ENCODE results near the gene GRIN3B.

Gene GRIN3B, protein sequence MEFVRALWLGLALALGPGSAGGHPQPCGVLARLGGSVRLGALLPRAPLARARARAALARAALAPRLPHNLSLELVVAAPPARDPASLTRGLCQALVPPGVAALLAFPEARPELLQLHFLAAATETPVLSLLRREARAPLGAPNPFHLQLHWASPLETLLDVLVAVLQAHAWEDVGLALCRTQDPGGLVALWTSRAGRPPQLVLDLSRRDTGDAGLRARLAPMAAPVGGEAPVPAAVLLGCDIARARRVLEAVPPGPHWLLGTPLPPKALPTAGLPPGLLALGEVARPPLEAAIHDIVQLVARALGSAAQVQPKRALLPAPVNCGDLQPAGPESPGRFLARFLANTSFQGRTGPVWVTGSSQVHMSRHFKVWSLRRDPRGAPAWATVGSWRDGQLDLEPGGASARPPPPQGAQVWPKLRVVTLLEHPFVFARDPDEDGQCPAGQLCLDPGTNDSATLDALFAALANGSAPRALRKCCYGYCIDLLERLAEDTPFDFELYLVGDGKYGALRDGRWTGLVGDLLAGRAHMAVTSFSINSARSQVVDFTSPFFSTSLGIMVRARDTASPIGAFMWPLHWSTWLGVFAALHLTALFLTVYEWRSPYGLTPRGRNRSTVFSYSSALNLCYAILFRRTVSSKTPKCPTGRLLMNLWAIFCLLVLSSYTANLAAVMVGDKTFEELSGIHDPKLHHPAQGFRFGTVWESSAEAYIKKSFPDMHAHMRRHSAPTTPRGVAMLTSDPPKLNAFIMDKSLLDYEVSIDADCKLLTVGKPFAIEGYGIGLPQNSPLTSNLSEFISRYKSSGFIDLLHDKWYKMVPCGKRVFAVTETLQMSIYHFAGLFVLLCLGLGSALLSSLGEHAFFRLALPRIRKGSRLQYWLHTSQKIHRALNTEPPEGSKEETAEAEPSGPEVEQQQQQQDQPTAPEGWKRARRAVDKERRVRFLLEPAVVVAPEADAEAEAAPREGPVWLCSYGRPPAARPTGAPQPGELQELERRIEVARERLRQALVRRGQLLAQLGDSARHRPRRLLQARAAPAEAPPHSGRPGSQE

DNA sequence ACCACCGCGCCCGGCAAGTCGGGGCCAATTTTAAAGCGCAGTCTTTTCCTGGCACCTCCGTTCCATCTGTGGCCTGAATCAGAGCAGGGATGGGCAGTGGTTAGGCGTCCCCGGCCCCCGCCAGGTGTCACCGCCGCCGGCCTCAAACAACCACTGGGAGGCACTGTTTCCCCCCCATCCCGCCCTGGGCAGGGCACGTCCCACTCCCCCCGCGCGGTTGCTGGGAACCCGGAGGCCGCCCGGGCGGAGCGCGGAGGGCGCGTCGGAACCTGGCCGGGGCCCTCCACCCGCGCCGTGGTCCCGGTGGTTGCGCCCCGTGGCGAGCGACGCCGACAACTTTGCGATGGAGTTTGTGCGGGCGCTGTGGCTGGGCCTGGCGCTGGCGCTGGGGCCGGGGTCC is at the start of gene GRIN3B:
GRIN3B (plus strand) TSS at position 325 of the 400 bp plus-strand sequence; CDS start at position 344, 19 bp downstream.
- no peak within 1 kb of the TSS for H3K4me3 ChIP-seq (ENCODE audit: low read length)
- TF ChIP-seq, protein P1, sequence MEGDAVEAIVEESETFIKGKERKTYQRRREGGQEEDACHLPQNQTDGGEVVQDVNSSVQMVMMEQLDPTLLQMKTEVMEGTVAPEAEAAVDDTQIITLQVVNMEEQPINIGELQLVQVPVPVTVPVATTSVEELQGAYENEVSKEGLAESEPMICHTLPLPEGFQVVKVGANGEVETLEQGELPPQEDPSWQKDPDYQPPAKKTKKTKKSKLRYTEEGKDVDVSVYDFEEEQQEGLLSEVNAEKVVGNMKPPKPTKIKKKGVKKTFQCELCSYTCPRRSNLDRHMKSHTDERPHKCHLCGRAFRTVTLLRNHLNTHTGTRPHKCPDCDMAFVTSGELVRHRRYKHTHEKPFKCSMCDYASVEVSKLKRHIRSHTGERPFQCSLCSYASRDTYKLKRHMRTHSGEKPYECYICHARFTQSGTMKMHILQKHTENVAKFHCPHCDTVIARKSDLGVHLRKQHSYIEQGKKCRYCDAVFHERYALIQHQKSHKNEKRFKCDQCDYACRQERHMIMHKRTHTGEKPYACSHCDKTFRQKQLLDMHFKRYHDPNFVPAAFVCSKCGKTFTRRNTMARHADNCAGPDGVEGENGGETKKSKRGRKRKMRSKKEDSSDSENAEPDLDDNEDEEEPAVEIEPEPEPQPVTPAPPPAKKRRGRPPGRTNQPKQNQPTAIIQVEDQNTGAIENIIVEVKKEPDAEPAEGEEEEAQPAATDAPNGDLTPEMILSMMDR (IDR thresholded peaks at IDR 0.05; ENCODE audit: insufficient read depth, low read depth, low read length, missing control alignments) = peak; percentile 37
- DNase-seq (ENCODE audit: low read depth) = peak; percentile 76

DNA sequence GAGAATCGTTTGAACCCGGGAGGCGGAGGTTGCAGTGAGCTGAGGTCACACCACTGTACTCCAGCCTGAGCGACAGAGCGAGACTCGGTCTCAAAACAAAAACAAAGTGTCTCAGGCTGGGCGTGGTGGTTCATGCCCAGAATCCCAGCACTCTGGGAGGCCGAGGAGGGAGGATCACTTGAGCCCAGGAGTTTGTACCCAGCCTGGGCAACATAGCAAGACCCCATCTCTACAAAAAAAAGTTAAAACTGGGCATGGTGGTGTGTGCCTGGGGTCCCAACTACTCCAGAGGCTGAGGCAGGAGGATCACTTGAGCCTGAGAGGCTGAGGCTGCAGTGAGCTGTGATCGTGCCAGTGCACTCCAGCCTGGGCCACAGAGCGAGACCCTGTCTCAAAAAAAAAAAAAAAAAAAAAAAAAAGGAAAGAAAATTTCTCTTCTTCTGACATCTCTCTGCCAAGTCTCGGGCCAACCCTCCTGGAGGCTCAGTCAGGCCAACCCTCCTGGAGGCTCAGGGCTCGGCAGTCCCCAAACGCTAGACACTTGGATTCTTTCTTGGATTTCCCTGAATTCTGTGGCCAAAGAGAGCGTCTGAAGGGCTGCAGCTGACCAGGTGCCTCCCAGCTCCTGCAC is 48.1 kb upstream of the GRIN3B start:
- TF ChIP-seq, protein P1 (IDR thresholded peaks at IDR 0.05; ENCODE audit: insufficient read depth, low read depth, low read length, missing control alignments) = no peak
- no peak for DNase-seq (ENCODE audit: low read depth)
- H3K4me3 ChIP-seq (ENCODE audit: low read length) = no peak overlapping the region

DNA sequence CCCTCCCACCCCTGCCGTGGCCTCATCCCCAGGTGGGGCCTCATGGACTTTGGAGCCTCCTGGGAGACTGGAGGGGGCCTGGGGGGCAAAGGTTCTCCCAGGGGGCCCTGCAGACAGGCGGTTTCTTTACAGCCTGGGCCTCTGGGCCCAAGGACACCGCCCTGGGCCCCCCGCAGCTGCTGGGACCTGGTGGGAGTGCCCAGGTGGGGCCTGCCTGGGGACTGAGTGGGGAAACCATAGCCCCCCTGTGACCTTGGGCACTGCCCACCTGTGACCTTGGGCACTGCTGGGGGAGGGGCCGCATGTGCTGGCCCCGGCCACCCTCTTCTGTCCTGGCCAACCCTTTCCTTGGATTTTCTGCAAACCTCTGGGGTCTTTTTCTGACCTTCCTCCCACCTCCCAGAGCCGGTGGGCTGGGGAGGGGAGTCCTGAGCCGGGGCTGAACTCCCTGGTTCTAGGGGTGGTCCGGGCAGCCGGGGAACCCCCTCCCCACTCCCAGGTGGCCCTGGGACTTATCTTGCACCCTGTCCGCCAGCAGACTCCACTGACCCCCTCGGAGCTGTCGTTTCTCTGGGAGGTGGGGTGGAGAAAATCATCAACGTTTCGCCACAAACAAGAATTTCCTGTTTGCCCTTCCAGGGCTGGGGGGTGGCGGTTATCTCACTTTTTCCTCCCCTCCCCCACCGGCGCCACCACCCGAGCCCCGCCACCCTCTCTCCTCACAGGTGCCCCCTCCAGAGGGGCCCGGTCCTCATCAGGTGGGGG is 47.4 kb upstream of the GRIN3B start:
- DNase-seq (ENCODE audit: low read depth) = peak; percentile 71
- peak overlapping the region; percentile 26 for H3K4me3 ChIP-seq (ENCODE audit: low read length)
- TF ChIP-seq, protein P1 (IDR thresholded peaks at IDR 0.05; ENCODE audit: insufficient read depth, low read depth, low read length, missing control alignments) = no peak

DNA sequence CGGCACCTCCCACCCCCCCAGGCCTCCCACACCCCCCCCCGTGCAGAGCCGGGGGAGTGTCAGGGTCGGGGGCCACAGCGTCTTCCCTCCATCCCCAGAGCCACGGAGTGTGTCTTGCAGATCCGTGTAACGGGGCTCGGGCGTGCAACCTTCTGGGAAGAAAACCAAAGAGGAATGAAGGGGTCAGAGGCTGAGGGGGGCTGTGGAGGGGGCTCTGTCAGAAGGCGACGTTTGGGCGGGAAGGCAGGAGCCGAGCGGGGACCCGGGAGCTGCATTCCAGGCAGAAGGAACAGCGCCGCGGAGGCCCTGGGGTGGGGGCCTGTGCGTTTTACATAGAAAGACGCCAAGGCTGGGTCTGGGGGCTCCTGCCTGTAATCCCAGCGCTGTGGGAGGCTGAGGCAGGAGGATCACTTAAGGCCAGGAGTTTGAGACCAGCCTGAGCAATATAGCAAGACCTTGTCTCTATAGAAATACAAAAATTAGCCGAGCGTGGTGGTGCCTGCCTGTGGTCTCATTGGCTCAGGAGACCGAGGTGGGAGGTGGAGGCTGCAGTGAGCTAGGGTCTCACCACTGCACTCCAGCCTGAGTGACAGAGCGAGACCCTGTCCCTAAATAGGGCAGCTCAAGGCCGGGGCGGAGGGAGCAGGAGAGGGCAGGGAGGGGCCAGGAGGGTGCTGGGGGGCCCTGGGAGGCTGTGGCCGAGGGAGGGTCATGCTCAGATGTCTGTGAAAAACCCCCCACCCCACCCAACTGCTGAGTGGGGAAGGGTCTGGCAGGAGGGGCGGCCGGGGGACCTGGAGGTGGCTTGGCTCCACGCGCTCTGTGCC is 46.6 kb upstream of the GRIN3B start:
- TF ChIP-seq, protein P1 (IDR thresholded peaks at IDR 0.05; ENCODE audit: insufficient read depth, low read depth, low read length, missing control alignments) = no peak
- H3K4me3 ChIP-seq (ENCODE audit: low read length) = no peak overlapping the region
- no peak for DNase-seq (ENCODE audit: low read depth)

DNA sequence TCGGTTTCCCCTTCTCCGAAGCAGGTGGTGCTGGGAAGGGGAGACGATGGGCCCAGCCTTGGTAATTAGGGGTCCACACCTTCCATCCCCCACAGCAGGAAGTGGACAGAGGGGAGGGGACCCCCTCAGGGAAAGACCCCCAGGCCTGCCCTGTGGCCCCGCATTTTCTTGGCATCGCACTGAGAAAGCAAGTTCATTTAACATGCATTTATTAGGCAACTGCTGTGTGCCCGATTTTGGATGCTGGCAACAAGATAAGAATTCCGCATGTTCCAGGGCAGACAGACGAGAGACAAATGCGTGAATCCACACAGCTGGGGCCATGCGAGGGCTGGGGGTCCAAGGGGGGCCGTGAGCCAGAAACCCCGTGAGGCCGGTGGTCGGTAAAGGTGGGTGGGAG is 45.9 kb upstream of the GRIN3B start:
- TF ChIP-seq, protein P1 (IDR thresholded peaks at IDR 0.05; ENCODE audit: insufficient read depth, low read depth, low read length, missing control alignments) = no peak

More for the DNA sequence above, 45.9 kb upstream of the GRIN3B start:
- H3K4me3 ChIP-seq (ENCODE audit: low read length) = no peak overlapping the region
- no peak for DNase-seq (ENCODE audit: low read depth)
